Measurements from ENCODE around the gene ARHGAP1.
"Not testable (repeated sequence)": the region's sequence is repeated elsewhere in the genome, so short reads cannot be mapped to it uniquely, and the experiment has no call there.

The ARHGAP1 gene

DNA sequence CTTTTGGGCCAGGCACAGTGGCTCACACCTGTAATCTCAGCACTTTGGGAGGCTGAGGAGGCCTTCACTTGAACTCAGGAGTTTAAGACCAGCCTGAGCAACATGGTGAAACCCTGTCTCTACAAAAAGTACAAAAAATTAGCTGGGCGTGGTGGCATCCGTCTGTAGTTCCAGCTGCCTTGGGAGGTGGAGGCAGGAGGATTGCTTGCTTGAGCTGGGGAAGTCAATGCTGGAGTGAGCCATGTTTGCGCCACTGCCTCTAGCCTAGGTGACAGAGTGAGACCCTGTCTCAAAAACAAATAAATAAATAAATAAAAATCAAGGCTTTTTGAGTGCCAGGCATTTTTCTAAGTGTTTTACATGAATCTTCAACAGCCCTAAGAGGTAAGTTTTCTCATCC, 29.9 kb downstream of the ARHGAP1 start:
- DNase-seq = not testable (repeated sequence)

DNA sequence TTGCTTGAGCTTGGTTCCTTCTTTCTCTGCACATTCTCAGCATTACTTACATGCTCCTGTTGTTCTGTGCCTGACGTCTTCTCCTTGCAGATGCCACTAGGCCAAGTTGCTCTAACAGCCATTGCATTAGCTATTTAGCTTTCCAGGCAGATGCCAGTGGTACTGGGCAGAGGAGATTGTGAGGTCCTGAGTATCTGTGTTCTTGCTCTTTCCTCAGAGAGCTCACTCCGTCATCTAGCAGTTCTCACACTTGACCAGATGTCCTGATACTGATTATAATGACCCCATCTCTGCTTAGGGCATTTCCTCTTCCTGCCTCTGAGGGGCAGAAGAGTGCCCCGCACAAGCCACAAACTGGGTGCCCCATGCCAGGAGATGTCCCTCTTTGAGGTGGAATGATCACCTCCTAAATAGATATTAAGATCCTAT, 30.7 kb downstream of the ARHGAP1 start:
- no peak for DNase-seq

DNA sequence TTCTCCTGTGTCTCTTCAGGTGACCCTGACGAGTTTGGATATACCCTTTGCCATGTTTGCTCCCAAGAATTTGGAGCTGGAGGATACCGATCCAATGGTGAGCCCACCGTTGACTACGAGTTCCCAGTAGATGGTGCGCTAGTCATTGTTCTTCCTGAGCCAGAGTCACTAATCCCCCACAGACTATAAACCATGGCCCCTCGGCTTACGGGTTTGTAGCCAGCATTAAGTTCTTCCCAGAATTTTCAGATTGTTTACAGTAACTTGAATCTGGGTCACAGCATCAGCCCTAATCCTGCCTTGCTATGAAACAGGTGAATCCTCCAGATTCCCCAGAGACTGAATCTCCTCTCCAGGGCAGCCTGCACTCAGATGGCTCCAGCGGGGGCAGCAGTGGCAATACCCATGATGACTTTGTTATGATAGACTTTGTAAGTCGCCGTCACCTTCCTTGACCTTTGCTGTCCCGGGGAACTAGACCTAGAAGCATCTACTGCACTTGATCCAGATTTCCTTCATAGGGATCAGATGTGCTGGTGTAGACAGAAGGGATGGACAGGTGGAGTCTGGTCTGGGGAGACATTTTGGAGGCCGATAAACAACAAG, 31.8 kb downstream of the ARHGAP1 start:
- no peak for DNase-seq

DNA sequence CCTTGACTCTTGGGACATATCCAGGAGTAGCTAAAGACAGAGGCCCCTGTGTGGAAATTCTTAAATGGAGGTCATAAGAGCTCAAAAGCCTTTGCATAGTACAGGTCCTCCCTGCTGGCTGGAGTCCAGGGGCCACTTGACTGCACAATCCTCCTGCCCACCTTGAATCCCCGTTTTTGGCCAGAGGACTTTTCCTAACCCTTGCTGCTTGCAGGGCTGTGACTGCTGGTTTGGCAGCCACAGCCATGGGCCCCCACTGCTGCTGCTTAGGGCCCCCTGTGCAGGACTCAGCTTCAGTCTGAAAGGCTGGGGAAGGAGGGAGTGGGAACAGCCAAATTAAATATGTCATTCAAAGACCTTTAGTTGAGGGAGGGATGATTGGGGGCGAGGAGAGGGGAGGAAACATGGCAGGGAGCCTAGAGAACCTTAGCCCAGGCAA, 33.4 kb downstream of the ARHGAP1 start:
- DNase-seq = no peak

DNA sequence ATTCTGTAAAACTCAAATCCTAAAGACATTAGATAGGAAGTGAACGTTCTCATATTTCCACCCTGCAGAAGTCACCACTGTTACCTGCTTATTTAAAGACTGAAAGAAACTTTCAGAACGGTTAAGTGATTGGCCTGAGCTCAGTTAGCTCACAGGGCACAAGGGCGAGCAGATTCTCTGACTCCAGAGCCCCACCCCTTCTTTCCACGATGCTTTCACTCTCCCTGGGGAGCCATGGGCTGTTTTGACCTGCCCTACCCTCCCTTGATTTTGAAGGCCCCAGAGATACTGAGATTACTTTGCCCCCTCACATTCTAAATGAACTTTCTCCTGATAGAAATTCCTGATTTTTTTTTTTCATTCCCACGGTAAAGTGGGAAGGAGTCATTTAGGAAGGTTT, 33.9 kb downstream of the ARHGAP1 start:
- no peak for DNase-seq

DNA sequence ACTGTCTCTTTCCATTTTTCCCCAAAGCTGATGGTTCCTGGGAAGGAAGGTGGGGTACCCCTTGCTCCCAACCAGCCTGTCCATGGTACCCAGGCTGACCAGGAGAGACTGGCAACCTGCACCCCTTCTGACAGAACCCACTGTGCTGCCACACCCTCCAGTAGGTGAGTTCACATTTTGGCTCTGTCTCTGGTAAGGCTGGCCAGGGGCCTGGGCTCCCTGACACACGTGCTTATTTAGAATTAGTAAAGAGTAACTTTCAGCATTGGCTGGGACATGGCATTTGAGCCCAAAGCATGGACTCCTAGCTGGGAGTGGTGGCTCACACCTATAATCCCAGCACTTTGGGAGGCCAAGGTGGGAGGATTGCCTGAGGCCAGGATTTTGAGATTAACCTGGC, 35.1 kb downstream of the ARHGAP1 start:
- no peak for DNase-seq

DNA sequence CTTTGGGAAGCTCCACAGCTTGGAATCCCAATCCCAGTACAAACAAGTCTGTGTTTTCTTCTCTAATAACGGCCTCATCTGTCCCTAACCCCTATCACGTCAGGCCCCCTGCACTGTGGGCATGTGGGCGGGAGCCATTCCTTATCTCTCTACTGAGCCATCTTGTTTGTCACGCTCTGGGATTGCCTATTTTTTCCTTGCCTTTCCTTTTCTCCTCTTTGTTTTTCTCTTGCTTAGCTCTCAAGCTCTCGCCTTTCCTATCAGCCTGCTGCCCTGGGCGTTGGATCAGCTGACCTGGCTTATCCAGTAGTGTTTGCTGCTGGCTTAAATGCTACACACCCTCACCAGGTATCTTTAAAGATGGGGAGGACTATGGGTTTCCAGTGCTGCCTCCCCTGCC, 35.8 kb downstream of the ARHGAP1 start:
- no peak for DNase-seq

DNA sequence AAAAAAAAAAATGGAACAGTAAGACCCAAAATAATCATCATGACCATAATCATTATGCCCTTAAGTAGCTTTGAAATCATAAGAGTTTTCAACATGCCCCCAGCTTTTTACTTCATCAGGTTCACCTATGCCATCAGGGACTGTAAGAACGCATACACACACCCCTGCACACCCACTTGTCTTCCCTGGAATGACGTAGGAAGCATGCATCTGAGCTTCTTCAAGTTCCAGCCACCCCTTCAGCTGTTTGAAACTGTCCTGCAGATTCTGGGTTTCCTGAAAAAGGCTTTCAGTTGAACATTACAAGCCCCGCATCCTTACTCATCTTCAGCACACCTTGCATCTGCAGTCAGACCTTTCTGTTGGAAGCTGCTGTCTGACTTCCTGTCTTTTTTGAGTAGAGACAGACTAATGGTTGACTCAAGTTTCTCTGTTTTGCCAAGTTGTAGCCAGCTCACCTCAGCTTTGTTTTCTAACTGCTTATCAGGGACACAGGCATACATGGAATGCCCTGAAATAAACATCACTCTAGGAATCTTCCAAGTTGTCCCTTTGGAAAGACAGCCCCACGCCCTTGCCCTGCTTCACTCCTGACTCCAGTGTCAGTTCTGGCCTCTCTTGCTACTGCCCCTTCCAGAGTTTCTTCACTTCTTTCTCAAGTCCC, 37.0 kb downstream of the ARHGAP1 start:
- DNase-seq = no peak

DNA sequence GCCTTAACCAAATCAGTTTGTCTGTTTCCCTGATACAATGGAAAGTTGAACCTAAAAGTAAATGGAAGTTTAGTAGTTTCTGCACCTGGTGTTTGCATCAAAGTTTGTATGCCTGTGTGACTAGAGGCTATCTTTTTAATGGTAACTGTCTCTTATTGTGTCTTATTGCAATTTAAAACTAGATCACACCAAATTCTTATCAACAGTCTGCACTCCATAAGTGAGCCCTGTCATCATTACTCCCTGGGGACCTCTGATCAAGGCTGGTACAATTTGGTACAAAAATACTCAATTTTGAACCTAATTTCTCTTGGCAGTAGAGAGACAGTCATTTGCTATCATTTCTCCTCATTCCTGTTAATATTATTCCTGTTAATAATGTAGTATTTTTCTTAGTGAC, 38.1 kb downstream of the ARHGAP1 start:
- no peak for DNase-seq

DNA sequence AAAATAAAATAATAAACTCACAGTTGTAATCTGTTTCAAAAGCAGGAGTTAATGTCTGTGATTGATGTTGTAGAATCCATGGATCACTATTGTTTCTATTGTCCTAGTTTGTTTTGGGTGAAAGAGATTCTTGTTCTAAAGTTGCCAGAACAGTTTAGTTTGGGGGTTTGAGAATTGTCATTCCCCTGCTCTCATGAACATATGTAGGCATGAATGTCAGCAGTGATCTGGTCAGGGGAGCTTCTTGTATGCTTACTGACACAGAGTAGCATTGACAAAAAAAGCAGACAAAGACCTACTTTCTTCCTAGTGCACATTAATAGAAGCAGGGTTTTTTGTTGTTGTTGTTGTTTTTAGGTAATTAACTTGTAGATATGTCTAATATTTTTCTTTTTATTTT, 38.6 kb downstream of the ARHGAP1 start:
- no peak for DNase-seq

DNA sequence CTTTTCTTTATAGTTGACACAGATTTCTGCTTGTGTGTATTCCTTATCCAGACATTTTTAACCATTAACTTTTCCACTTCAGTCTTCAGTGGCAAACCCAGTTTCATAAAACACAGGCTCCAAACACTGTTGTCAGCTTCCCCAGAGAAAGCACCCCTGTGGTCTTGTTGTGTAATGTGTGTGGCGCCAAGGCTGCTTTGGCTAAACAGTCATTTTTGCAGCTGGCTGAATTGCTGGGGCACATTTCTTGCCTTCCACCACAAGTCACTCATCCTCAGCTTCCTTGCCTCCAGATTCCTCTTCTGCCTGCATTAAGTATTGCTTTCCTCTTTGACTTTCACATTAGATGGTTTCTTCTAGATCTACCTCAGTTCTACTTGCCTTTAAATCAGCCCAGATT, 40.5 kb downstream of the ARHGAP1 start:
- DNase-seq = peak; percentile 31

DNA sequence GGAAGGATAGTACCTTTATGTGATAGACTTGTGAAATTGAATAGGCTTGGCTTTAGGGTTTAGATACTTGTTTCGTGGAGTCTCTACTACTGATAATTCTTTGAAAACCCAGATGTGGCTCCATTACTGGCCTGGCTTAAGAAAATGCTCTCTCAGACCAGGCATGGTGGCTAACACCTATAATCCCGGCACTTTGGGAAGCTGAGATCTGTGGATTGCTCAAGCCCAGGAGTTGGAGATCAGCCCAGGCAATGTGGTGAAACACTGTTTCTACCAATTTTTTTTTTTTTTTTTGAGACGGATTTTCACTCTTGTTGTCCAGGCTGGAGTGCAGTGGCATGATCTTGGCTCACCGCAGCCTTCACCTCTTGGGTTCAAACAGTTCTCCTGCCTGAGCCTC, 42.2 kb downstream of the ARHGAP1 start:
- peak; percentile 46 for DNase-seq

DNA sequence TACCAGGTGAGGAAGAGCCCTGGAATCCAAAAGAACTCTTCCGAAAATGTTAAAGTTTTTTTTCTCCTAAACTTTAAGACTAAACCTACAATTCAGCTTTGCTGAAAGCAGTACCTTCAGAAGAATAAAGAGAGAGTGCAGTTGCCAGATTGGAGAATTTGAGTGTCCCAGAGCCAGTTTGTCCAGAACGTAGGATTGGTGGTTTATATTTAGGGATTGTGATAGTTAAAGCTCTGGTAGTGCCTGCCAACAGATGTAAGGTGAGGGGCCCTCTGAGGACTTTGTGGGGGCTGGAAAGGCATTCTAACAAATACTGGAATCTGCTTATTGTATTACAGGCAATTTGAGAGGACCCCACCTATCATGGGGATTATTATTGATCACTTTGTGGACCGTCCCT, 43.2 kb downstream of the ARHGAP1 start:
- DNase-seq = no peak

DNA sequence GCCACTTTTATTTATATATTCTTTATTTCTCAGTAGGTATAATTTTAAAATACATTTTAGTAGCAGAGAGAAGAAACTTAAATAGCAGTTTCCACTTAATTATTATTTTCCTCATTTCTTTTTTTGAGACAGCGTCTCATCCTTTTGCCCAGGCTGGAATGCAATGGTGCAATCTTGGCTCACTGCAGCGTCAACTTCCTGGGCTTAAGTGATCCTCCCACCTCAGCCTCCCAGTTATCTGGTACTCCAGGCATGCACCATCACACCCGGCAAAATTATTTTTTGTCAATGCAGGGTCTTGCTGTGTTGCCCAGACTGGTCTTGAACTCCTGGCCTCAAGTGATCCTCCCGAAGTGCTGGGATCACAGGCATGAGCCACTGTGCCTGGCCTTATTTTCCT, 44.8 kb downstream of the ARHGAP1 start:
- no peak for DNase-seq

DNA sequence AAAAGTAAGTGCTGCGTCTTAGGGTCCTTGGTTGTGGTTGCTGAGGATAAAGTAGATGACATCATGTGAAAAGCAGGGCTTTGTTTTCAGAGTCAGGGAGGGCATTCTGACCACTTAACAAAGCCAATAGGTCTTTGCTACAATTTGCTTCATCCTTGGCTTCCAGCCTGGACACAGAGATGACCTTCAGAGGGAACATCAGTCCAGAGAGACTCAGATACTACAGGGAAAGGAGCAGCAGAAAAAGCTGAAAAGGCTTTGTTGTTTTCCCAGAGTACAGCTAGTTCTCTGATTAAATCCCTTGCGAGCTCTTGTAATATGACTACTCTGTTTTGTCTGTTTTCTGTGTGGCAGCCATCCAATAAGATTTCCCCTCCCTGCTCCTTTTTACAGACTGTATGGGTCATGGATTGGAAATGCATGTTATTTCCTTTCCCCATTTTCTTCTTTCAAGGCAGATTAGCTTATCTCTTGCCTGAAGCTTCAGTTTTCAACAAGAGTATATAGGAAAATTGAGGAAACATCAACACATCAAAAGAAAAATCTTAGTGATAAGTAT, 51.2 kb downstream of the ARHGAP1 start:
- DNase-seq = peak; percentile 97

DNA sequence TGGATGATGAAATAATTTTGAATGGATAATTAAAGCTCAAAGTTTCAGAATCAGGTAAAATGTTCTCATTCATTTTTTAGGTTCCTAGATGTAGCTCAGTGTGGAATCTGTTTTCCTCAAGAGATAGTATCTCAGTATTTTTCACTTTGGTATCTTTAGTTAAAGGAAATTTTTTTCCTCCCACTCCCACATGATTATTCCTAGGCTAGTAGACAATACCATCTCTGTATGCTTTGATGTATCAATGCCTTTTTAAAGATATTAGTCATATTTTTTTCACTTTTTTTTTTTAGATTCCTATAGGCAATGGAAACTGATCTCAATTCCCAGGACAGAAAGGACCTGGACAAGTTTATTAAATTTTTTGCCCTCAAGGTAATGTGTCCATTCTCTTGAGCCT, 56.4 kb downstream of the ARHGAP1 start:
- no peak for DNase-seq

DNA sequence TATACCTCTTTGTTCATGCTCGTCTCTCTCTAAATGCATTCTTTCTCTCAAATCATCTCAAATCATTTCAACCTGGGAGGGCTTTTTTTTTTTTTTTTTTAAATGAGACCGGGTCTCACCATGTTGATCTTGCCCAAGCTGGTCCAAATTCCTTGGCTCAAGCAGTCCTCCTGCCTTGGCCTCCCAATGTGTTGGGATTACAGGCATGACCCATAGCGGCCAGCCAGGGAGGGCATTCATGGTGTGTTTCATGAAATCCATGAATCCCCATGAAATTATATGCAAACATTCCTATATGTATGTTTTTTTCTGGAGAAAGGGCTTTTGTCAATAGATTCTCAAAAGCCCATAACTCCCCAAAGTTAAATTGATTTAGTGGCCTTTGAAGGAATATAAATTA, 56.9 kb downstream of the ARHGAP1 start:
- DNase-seq = no peak

DNA sequence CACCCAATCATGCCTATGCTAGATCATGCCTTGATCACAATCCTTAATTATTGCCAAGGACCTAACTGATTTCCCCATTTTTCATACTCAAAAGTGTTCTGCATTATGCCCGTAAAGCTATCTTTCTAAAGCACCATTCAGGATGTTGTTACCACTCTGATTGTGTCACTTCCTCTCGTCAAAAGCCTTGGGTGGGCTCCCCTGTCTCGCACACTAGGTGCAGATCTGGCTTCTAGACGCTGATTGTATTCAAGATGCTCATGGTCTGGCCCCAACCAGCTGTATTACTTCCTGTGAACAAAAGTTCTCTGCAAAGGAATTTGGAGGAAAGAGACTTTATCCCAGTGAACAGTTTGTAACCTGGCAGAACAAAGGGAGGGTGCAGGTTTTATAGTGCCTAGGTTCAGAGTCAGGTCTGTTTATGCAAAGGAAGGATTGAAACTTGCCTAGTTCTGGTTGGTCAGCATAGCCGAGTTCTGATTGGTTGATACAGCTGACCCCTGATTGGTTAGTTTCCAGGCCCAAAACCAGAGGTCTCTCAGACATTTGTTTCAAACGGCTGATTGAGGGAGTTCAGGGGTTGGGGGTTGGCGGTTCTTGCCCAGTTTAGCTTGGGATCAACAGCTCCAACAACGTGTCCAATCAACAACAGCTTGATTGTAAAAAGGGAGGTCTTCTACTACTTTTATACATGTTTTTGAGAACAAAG, 57.6 kb downstream of the ARHGAP1 start:
- no peak for DNase-seq

DNA sequence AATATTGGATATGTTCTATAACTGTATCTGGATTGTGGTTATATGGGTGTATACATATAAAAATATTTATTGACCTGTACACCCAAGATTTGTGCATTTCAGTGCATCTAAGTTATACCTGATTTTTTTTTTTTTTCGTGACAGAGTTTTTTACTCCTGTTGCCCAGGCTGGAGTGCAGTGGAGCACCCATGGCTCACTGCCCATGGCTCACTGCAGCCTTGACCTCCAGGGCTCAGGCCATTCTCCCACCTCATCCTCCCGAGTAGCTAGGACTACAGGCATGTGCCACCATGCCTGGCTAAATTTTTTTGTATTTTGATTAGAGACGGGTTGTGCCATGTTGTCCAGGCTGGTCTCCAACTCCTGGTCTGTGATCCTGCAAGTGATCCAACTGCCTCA, 58.8 kb downstream of the ARHGAP1 start:
- DNase-seq = no peak

DNA sequence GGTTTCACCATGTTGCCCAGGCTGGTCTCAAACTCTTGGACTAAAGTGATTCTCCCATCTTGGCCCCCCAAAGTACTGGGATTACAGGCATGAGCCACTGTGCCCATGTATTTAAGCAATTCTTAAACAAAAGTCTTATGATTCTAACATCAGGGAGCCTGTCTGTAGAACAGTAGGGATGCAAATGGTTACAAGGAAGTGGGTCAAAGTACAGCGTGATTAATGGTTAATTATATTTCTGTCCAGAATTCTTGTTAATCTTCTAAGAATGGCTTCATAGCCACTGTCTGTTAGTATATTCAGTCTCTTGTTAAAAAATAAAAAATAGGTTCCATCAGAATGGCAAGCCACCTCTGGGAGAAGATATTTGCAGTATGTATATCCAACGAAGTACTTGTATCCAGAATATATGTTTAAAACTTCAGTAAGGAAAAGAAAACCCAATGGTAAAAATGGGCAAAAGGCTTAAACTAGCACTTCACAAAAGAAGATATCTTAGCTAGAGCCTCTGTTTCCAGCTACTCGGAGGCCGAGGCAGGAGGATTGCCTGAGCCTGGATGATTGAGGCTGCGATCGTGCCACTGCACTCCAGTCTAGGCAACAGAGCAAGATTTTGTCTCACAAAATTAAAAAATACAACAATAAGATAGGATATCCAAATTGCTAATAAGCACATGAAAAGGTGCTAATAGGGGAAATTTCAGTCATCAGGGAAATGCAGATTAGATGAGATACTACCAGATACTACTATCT, 60.2 kb downstream of the ARHGAP1 start:
- no peak for DNase-seq

DNA sequence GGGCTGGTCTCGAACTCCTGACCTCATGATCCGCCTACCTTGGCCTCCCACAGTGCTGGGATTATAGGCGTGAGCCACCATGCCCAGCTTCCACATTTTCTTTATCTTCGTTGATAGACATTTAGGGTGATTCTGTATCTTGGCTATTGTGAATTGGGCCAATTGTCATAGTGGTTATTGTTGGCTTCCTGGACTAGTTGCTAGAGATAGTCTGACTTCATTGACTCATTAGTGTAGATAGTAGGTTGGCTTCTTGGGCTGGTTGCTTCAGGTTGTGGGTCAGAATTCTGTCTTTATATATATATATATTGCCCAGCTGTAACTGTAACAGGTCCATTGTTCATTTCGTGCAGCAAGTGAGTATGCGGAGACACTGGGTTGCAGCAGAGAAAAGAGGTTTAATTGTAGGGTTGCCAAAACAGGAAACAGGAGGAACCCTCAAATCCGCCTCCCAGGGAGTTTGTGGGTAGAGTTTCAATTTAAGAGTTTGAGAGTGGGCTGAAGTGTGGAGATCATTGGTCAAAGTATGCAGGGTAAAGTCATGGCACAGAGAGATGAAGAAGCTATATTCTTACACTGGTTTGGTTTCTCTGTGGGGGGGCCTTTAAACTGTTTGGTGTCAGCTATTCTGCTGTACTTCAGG, 61.1 kb downstream of the ARHGAP1 start:
- DNase-seq = no peak

DNA sequence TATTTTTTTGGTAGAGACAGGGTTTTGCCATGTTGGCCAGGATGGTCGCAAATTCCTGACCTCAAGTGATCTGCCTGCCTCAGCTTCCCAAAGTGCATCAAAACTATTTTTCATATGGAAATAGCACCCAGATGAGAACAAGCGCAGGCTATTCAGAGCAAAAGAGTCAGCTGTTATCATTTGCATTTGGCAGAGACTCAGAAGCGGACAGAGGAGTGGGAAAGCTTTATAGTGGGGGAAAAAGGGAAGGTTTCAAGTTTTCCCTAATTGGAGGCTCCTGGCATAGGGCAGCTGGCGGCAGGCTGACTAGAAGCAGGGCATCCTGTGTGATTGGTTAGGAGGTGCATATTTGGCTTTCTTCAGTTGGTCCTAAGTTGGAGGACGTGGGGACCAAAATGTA, 62.9 kb downstream of the ARHGAP1 start:
- DNase-seq = no peak

Data from fibroblast of skin of right biceps (primary cell).